GM19351 (cell line): ENCODE measurements around the gene AGRN.
"Not testable (repeated sequence)": the region's sequence is repeated elsewhere in the genome, so short reads cannot be mapped to it uniquely, and the experiment has no call there.

ENCODE experiments used
- ATAC-seq: cut with Tn5 transposase; IDR thresholded peaks from one replicate; pipeline ENCODE4 v1.9.1; 2021; ENCODE audit warnings: mild to moderate bottlenecking, moderate library complexity; ENCODE audit not compliant: unreplicated experiment

The AGRN gene

DNA sequence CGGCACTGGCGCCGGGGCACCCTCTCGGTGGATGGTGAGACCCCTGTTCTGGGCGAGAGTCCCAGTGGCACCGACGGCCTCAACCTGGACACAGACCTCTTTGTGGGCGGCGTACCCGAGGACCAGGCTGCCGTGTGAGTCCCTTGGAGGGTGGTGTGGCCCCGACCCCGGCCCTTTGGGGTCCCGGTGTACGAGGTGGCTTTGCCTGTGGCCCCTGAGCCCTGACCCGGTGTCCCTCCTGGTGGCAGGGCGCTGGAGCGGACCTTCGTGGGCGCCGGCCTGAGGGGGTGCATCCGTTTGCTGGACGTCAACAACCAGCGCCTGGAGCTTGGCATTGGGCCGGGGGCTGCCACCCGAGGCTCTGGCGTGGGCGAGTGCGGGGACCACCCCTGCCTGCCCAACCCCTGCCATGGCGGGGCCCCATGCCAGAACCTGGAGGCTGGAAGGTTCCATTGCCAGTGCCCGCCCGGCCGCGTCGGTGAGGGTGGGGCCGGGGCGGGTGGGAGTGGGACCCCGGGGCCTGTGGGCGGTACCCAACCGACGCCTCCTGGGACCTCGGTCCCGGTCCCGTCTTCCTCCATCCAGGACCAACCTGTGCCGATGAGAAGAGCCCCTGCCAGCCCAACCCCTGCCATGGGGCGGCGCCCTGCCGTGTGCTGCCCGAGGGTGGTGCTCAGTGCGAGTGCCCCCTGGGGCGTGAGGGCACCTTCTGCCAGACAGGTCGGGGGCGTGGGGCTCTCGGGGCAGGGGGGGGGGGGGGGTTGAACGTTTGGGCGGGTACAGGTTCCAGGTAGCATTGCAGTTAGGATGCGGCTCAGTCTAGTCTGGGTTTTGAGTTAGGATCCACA is 29.6 kb downstream of the AGRN start:
- ATAC-seq, result no peak

DNA sequence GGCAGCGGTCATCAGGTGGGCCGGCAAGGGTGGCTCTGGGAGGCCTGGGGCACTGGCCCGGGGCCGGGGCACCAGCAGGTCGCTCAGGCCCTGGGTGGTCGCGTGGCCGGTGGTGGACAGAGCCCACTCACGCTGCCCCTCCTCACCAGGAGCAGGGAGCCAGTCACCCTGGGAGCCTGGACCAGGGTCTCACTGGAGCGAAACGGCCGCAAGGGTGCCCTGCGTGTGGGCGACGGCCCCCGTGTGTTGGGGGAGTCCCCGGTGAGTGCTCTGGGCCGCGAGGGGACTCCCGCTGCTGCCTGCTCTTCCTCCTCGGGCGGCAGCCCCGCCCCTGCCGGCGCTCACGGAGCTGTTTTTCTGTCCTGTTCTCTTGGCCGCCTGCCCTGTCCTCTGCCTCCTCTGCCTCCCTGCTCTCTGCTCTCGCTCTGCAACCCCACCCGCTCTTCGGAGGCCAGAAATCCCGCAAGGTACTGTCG is 30.7 kb downstream of the AGRN start:
- ATAC-seq, result no peak

DNA sequence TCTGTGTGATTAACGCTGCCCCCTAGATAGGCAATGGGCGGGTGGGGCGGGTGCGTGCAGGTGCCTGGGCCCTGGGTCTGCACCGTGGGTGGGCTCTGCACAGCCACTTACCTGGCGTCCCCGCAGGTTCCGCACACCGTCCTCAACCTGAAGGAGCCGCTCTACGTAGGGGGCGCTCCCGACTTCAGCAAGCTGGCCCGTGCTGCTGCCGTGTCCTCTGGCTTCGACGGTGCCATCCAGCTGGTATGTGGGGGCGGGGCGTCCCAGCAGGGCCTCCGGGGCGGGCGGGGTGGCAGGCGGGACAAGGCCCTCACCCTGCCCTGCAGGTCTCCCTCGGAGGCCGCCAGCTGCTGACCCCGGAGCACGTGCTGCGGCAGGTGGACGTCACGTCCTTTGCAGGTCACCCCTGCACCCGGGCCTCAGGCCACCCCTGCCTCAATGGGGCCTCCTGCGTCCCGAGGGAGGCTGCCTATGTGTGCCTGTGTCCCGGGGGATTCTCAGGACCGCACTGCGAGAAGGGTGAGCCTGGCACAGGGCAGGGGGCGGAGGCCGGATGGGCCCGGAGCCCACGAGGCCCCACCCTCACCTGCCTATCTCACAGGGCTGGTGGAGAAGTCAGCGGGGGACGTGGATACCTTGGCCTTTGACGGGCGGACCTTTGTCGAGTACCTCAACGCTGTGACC is 31.3 kb downstream of the AGRN start:
- no peak for ATAC-seq

DNA sequence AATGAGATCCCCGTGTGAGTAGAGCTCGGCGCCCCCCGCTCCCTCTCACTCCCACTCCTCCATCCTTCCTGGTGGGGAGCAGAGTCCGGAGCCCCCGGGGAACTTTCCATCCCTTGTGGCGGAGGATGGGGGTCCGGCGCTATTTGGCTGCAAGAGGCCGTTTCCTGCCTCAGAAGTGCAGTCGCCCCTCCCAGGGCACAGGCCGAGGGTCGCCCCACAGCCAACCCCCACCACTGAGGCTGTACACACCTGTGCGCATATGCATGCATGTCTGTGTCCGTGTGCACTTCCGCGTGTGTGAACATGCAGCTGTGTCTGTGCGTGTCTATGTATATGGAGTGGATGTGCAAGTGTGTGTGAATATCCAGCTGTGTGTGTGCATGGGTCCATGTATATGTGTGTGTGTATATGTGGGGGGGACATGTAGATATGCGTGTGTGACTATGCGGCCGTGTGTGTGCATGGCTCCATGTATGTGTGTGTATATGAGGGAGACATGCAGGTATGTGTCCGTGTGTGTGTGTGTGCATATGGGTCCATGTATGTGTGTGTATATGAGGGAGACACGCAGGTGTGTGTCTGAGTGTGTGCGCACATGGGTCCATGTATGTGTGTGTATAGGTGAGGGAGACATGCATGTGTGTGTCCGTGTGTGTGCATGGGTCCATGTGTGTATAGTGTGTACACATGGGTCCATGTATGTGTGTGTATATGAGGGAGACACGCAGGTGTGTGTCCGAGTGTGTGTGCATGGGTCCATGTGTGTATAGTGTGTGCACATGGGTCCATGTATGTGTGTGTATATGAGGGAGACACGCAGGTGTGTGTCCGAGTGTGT is 32.3 kb downstream of the AGRN start:
- ATAC-seq, result no peak

DNA sequence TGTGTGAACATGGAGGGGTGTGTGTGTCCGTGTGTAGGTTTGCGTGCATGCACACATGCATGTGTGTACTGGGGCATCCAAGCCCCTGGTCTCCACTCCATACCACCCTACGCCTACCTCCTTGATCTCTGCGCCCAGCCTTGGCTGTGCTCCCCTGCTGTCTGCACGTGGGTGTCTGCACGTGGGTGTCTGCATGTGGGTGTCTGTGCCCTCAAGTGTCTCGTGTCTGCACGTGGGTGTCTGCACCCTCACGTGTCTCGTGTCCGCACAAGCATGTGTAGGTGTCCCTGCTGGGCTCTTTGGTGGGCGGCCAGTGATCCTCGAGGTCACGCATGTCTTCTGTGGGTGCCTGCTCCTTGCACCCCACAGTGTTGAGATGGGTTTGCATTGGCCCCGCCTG is 33.1 kb downstream of the AGRN start:
- ATAC-seq, result no peak

DNA sequence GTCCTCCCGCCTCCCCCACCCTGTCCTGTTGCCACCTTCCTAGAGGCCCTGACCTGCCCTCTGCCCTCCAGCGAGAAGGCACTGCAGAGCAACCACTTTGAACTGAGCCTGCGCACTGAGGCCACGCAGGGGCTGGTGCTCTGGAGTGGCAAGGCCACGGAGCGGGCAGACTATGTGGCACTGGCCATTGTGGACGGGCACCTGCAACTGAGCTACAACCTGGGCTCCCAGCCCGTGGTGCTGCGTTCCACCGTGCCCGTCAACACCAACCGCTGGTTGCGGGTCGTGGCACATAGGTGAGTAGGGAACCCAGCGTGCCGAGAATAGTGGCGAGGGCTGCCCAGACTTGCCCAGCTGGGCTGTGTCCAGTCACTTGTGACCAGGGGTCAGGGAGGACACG is 33.8 kb downstream of the AGRN start:
- no peak for ATAC-seq

DNA sequence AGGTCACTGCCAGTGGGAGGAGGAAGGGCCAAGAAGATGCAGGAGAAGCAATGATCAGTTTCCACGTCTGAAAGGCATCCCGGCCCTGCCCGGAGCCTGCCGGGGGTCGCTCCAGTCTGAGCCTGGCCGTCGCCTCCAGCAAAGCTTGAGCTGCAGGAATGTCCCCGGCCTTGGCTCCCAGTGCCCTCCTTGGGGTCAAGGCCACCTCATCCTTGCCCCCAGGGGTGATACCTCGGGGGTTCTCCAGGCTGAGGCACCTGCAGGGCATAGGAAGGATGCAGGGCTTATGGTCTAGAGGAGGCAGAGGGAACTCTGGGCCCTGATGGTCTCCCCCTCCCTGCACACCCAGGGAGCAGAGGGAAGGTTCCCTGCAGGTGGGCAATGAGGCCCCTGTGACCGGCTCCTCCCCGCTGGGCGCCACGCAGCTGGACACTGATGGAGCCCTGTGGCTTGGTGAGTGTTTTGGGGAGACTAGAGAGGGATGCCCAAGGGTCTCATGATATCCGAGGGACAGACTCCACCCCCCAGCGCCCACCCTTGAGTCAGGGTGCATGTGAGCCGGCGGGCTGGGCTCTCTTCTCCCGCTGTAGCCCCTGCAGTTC is 34.3 kb downstream of the AGRN start:
- no peak for ATAC-seq

DNA sequence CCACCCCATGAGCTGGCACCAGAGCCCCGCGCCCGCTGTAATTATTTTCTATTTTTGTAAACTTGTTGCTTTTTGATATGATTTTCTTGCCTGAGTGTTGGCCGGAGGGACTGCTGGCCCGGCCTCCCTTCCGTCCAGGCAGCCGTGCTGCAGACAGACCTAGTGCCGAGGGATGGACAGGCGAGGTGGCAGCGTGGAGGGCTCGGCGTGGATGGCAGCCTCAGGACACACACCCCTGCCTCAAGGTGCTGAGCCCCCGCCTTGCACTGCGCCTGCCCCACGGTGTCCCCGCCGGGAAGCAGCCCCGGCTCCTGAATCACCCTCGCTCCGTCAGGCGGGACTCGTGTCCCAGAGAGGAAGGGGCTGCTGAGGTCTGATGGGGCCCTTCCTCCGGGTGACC is 35.1 kb downstream of the AGRN start:
- ATAC-seq, result no peak

DNA sequence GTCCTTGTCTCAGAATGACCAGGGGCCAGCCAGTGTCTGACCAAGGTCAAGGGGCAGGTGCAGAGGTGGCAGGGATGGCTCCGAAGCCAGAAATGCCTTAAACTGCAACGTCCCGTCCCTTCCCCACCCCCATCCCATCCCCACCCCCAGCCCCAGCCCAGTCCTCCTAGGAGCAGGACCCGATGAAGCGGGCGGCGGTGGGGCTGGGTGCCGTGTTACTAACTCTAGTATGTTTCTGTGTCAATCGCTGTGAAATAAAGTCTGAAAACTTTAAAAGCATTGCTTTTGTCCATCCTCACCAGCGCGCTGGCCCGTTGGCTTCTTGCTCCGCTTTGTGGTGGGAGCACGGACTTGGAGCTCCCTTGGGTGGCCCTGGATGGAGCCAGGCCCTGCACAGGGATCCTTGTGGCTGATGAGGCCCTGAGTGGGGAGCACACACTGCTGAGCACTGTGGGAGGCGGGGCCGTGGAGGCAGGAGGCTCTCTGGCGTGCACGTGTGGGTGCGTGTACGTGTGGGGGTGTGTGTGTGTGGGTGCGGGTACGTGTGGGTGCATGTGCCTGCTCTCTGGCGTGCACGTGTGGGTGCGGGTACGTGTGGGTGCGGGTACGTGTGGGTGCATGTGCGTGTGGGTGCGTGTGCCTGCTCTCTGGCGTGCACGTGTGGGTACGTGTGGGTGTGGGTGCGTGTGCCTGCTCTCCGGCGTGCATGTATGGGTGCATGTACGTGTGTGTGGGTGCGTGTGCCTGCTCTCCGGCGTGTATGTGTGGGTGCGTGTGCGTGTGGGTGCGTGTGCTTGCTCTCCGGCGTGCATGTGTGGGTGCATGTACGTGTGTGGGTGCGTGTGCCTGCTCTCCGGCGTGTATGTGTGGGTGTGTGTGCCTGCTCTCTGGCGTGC is 36.2 kb downstream of the AGRN start:
- no peak for ATAC-seq

DNA sequence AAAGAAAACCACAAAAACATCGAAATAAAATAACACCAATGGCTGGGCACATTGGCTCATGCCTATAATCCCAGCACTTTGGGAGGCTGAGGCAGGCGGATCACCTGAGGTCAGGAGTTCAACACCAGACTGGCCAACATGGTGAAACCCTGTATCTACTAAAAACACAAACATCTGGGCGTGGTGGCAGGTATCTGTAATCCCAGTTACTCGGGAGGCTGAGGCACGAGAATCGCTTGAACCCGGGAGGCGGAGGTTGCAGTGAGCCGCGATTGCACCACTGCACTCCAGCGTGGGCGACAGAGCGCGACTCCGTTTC is 37.8 kb downstream of the AGRN start:
- not testable (repeated sequence) for ATAC-seq

DNA sequence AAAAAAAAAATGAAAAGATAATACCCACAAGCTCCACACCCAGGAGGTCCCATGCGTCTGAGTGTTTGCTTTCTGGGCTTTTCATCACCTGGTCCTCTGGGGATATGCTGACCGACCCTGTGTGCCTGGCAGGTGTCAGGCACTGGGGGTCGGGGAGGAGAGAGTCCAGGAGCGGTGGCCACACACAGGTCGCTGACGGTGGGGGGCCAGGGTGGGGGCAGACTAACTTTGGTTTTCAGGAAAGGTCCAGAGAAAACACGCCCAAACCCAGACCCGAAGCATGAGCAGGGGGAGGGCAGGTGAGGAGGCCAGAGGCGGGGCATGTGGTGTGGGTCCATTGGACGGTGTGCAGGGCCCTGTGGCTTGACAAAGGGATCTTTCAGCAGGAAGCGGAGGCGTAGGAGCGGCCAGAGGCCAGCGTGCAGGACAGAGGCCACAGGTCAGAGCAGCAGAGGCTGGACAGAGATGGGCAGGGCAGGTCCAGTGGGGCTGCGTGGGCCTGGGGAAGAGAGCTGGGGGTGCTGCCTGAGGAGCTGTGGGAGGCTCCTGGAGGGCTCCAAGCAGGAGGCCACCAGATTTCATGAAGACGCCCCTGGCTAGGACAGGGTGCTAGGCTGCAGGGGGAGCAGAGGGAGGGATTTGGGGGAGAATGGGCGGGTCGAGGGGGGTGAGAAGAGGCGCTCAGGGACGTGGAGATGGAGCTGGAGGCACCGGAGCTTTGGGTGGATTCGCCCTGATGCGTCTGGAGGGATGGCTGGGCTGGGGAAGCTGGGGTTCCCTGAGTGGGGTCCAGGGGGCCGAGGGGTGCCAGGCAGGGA is 38.4 kb downstream of the AGRN start:
- no peak for ATAC-seq

DNA sequence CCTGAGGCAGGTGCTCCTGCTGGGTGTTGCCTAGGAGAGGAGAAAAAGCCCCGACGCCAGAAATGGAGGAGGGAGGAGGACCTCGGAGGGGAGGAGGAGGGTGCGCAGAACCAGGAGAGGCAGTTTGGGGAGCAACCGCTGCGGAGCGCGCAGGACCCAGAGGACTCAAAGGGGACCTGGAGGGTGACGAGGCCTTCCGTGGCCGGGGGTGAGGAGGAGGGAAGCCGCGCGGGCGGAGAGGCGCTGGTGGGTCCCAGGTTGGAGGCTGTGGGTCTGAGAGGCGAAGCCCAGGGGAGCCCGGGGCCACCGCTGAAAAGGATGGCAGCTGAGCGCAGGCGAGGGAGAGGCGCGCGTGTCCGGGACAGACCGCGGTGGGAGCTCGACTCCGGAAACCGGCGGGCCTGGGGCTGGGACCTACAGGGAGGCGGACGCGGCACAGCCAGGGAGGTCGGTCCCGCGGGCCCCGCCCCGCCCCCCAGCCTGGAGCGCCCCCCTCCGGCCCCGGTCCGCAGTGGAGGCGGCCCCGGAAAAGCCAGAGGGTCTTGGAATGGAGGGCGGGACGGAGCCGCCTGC is 39.1 kb downstream of the AGRN start:
- ATAC-seq, result peak; percentile 30

DNA sequence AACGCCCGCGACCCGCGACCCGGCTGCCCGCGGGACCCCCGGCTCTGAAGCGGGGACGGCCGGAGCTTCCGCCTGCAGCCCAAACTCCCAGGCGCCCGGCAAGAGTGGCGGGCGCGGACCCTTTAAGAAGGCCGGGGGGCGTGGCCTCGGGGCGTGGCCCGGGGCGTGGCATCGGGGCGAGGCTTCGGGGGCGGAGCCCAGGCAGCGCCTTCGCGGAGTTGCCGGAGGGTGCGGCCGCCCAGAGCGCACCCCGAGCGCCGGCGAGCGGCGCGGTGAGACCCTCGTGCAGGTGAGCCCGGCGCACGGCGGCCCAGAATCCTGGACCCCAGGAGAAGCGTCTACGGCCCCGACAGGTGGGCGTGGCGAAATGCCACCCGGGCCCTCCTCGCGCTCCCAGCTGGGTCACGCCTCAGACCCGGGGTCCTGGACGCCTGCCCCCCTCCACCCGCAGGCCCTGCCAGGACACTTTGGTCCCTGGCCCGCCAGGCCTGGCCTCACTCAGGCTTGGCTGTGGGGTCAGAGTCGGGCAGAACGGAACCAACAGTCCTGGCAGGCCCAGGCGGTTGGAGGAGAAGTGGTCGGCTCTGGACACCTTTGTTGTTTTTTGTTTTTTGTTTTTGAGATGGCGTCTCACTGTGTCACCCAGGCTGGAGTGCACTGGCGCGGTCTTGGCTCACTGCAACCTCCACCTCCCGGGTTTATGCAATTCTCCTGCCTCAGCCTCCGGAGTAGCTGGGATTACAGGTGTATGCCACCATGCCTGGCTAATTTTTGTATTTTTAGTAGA is 39.8 kb downstream of the AGRN start:
- ATAC-seq, result peak; percentile 65

DNA sequence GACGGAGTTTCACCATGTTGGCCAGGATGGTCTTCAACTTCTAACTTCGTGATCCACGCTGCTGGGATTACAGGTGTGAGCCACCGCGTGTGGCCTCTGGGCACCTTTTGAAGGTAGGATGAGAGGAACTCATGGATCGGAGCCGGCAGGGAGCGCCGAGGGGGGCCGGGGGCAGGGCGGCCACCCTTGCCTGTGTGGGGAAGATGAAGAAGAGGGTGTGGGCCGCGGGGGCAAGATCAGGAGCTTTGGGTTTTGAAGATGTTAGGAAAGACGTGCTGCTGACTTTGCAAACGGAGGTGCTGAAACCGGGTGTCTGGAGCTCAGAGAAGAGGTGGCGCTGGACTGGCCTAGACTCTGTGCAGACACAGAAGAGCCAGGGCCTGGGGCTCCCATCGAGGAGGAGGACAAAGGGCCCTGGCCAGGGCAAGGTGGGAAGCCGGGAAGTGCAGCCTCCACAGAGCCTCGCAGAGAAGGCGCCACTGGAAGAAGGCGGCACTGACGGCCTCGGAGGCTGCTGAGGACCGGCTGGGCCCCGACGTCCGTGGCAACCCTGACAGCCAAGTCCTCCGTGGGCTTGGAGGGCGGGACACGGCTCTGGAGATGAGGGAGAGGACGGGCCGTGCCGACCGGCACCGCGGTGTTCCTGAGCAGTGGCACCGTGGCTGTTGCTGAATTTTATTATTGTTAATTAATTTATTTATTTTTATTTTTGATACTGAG is 40.5 kb downstream of the AGRN start:
- no peak for ATAC-seq

DNA sequence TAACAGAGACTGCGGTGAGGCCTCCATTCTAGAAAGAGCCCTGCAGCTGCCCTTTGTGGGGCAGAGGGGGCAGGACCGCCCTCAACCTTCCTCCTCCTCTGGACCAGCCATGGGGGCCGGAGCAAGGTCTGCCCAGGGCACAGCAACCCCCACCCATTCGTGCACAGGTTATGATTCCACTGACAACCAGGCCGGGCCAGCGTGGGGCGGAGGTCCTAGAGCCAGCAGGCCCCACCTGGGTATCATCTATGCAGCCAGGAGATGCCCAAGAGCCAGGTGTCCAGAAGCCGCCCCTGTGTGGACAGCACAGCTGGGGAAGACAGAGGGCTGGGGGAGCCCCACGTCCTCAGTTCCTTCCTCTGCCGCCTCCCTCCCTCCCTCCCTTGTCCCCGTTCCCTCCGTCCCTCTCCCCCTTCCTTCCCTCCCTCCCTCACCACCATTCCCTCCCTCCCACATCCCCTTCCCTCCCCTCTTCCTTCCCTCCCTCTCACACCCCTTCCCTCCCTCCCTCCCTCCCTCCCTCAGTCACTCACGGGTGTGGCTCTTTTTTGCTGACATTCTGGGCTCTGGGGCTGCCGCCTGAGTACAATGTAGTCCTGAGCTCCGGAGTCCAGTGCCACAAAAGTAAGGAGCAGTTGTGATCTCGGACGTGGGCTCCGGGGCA is 41.9 kb downstream of the AGRN start:
- no peak for ATAC-seq

DNA sequence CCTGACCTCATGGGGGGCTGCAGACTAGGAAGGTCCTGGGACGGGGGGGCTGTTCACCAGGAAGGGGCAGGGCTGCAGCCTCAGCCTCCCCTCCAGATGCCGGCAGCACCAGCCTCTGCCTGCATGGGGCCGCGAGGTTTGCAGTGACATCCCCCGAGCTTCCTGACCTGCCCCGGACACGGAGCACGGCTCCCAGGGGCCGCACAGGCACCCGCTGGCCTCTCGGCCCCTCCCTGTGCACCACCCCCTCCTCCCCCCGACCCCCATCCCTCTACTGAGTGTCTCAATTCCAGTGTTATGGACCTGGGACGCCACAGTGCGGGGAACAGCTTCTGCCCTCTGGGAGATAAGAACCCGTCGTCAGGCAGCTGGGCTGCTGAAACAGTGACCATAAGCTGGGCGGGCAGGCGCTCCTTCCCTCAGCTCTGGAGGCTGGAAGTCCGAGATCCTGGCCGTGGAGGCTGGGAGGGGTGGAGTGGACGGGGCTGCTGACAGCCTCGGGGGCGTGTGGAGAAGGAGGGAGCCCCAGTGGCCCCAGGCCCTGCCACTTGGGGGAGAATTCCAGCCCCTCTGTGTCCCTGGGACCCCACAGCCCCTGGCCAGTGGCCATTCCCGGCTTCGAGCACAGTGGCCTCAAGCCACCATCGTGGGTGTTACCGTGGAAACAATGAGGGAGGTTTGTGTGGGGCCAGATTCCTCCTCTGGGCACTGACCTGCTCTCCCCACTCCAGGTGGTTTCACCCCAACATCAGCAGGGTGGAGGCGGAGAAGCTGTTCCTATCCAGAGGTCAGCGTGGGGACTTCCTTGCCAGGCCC is 42.6 kb downstream of the AGRN start:
- no peak for ATAC-seq
